Medulla oblongata (tissue), 1 donor: Measurements from ENCODE around the gene NMT2.

ENCODE experiments used
- DNase-seq: peaks from one replicate; pipeline ENCODE4 v3.0.0-alpha.2; 2015; ENCODE audit errors: extremely low spot score

The NMT2 gene

GRCh38 chr10:15092855-15093408 is 75.6 kb downstream of the NMT2 start:
- no peak for DNase-seq

GRCh38 chr10:15091418-15091817 is 77.1 kb downstream of the NMT2 start:
- DNase-seq, result no peak

- peak; percentile 89 for DNase-seq
Observed at GRCh38 chr10:15088428-15089261, 79.8 kb downstream of the NMT2 start, which contains the start of gene ACBD7. Gene ACBD7 (minus strand): TSS chr10:15088776. CDS start chr10:15088728, 48 bp downstream.

- DNase-seq, result peak; percentile 74
Observed at GRCh38 chr10:15084502-15084922, 84.0 kb downstream of the NMT2 start.

GRCh38 chr10:15083674-15084501 is 84.6 kb downstream of the NMT2 start:
- DNase-seq, result no peak

GRCh38 chr10:15075421-15075820 is 93.1 kb downstream of the NMT2 start:
- DNase-seq, result no peak

- no peak for DNase-seq
Observed at GRCh38 chr10:15072358-15072757, 96.1 kb downstream of the NMT2 start.

GRCh38 chr10:15069230-15069629 is 99.3 kb downstream of the NMT2 start:
- DNase-seq, result no peak

GRCh38 chr10:15068802-15069201 is 99.7 kb downstream of the NMT2 start:
- no peak for DNase-seq

GRCh38 chr10:15067154-15067553 is 101.3 kb downstream of the NMT2 start:
- no peak for DNase-seq

- DNase-seq, result no peak
Observed at GRCh38 chr10:15060638-15061037, 107.9 kb downstream of the NMT2 start.

GRCh38 chr10:15059914-15060313 is 108.6 kb downstream of the NMT2 start:
- DNase-seq, result no peak

GRCh38 chr10:15058689-15059088 is 109.8 kb downstream of the NMT2 start:
- no peak for DNase-seq
